Subcutaneous adipose tissue (tissue), 4 donors: ENCODE measurements around the gene FARP2. TPM values are rescaled to one million over a fixed set of nuclear protein-coding genes. Genes with fewer than 3 reads are reported as not detected.

ENCODE experiments used
- total RNA-seq, 4 donors: library from RNA; depleted of rRNA; stranded (reverse); fragments of >200 nt; gene quantifications; one replicate each; pipeline ENCODE4 v1.1.0, GENCODE V29; 2016
- TF ChIP-seq, protein P1 (sequence below): fragments of 450-650 bp; IDR thresholded peaks from one replicate; pipeline ENCODE4 v1.5.1; 2016; ENCODE audit warnings: low read depth, mild to moderate bottlenecking, control low read depth, antibody characterized with exemption, moderate library complexity

Gene FARP2
- total RNA-seq, 4 donors from 2014 or later = 27.4 to 49.1 (median 35.0) TPM

- TF ChIP-seq, protein P1, sequence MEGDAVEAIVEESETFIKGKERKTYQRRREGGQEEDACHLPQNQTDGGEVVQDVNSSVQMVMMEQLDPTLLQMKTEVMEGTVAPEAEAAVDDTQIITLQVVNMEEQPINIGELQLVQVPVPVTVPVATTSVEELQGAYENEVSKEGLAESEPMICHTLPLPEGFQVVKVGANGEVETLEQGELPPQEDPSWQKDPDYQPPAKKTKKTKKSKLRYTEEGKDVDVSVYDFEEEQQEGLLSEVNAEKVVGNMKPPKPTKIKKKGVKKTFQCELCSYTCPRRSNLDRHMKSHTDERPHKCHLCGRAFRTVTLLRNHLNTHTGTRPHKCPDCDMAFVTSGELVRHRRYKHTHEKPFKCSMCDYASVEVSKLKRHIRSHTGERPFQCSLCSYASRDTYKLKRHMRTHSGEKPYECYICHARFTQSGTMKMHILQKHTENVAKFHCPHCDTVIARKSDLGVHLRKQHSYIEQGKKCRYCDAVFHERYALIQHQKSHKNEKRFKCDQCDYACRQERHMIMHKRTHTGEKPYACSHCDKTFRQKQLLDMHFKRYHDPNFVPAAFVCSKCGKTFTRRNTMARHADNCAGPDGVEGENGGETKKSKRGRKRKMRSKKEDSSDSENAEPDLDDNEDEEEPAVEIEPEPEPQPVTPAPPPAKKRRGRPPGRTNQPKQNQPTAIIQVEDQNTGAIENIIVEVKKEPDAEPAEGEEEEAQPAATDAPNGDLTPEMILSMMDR = no peak
Observed at GRCh38 chr2:241508240-241509154, 152.4 kb downstream of the FARP2 start, which contains the start of gene STK25. Gene STK25, minus strand, starts transcription at chr2:241508584. Its CDS starts 549 bp downstream, at chr2:241508035.

DNA sequence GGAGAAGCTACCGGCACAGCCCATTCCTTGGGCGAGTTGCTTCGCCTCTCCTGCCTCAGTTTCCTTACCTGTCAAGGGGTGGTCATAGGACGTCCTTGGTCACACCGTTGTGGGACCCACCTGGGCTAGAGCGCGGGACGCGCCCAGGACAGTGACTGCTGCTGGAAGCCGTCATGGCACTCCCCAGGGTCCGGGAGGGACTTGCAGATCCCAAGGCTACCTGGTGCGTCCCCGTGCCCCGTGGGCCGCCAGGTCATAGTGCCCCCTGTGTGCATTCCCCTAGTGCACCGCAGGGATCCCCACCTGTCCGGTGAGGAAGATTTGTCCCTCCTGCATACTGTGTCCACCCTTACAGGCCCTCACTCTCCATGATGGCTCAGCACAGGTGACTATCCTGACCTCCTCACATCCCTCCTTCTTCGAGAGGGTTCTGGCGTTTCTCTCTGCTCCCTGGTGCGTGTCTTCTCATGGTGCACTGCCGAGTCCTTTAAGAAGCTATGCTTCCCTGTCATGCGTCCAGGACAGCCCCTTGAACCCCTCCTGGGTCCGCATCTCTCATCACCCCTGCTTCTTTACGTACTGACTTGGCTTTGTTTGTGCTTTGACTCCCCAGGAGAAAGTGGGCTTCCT, 153.2 kb downstream of the FARP2 start:
- TF ChIP-seq, protein P1 = no peak

DNA sequence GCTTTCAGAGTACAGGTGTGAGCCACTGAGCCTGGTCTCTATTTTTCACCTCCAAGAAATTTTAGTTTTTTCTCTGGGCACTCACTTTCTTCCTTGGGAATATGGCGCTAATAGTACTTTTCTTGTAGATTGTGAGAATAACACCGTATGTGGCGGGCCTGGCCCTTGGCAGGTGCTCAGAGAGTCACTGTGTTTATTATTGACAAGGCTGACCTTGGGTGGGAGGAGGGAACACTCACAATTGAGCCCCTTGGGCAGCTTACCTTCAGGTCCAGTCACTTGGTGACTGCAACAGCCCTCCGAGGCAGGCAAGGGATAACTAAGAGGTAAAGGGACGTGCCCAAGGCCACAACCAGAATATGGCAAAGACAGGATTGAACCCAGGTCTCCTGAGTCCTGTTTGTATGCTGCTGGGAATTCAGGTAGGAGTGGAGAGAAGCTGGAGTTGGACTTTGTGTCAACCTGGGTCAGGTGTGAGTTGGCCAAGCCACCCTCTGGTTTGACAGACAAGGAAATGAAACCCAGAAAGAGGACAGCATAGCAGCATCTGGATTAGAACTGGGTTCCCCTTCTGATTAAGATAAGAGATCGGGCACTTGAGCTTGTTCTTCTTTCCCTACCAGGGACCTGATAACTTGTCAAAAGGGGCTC, 155.1 kb downstream of the FARP2 start:
- TF ChIP-seq, protein P1 = no peak

DNA sequence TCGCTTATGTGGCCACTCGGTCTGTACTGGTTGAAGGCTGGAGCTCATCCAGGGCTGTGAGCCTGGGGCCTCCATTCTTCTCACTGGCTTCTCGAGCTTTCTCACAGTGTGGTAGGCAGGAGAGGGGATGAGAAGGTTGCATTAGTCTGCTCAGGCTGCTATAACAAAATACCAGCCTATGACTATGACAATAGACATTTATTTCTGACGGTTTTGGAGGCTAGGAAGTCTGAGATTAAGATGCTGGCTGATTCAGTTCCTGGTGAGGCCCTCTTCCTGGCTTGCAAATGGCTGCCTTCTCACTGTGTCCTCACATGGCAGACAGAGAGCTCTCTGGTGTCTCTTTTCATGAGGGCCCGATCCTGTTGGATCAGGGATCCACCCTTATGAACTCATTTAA, 158.5 kb downstream of the FARP2 start:
- TF ChIP-seq, protein P1 = no peak

- TF ChIP-seq, protein P1 = no peak
Observed at GRCh38 chr2:241514986-241515737, 159.1 kb downstream of the FARP2 start.

- TF ChIP-seq, protein P1 = no peak
Observed at GRCh38 chr2:241516520-241516965, 160.5 kb downstream of the FARP2 start.
